SU-DHL-6 (cell line): Measurements from ENCODE around the gene FFAR1.

ENCODE experiments used
- H2AFZ ChIP-seq: fragments of 200-600 bp; sonication (generic); 2 replicates; pipeline ENCODE4 v1.6.1; 2014; ENCODE audit warnings: low read depth, mild to moderate bottlenecking, moderate library complexity, mixed read lengths, antibody characterized with exemption, low read length; ENCODE audit not compliant: severe bottlenecking
- H3F3A ChIP-seq: fragments of 200-600 bp; shearing (Covaris generic); 2 replicates; pipeline ENCODE4 v1.6.0; 2016; ENCODE audit warnings: antibody characterized with exemption, mild to moderate bottlenecking; ENCODE audit not compliant: insufficient read depth
- H3K27ac ChIP-seq: fragments of 200-600 bp; sonication (generic); 2 replicates; pipeline ENCODE4 v1.5.1; 2016; ENCODE audit warnings: low read depth, mild to moderate bottlenecking, low read length, moderate library complexity, mixed read lengths
- H3K27me3 ChIP-seq: fragments of 200-600 bp; sonication (generic), shearing (Covaris generic); 2 replicates; pipeline ENCODE4 v1.6.0; 2014; ENCODE audit warnings: mild to moderate bottlenecking, low read length
- H3K36me3 ChIP-seq: fragments of 200-600 bp; sonication (generic); 2 replicates; pipeline ENCODE4 v1.6.1; 2014; ENCODE audit warnings: mild to moderate bottlenecking, low read length, mixed read lengths
- H3K4me2 ChIP-seq: fragments of 300-600, 200-600 bp; shearing (Covaris generic), sonication (generic); 2 replicates; pipeline ENCODE4 v1.6.0; 2014; ENCODE audit warnings: low read length, low read depth, mild to moderate bottlenecking; ENCODE audit not compliant: poor library complexity, severe bottlenecking
- H3K4me3 ChIP-seq: fragments of 200-600 bp; sonication (generic); 2 replicates; pipeline ENCODE4 v1.5.1; 2014; ENCODE audit warnings: antibody characterized with exemption, low read length, mild to moderate bottlenecking, mixed read lengths; ENCODE audit not compliant: insufficient read depth, poor library complexity, severe bottlenecking
- H3K79me2 ChIP-seq: fragments of 200-600 bp; sonication (generic); 2 replicates; pipeline ENCODE4 v1.6.1; 2014; ENCODE audit warnings: mild to moderate bottlenecking, low read length, moderate library complexity; ENCODE audit not compliant: insufficient read depth
- H3K9ac ChIP-seq: fragments of 200-600 bp; sonication (generic); 2 replicates; pipeline ENCODE4 v1.7.0; 2014; ENCODE audit warnings: mild to moderate bottlenecking, low read length
- H3K9me2 ChIP-seq: fragments of 200-600 bp; sonication (generic); replicated peaks from 2 replicates; pipeline ENCODE4 v1.6.1; 2014; ENCODE audit warnings: low read length; ENCODE audit not compliant: insufficient read depth
- H3K9me3 ChIP-seq: fragments of 200-600 bp; sonication (generic); 2 replicates; pipeline ENCODE4 v1.6.1; 2014; ENCODE audit warnings: low read length, mixed read lengths; ENCODE audit not compliant: insufficient read depth
- H4K20me1 ChIP-seq: fragments of 200-600 bp; sonication (generic); 2 replicates; pipeline ENCODE4 v1.6.1; 2014; ENCODE audit warnings: low read depth, mild to moderate bottlenecking, antibody characterized with exemption, low read length, moderate library complexity, mixed read lengths
- EZH2phosphoT487 ChIP-seq: fragments of 200-600 bp; sonication (generic), shearing (Covaris generic); conservative IDR thresholded peaks from 2 replicates; pipeline ENCODE4 v1.6.1; 2018; ENCODE audit warnings: mild to moderate bottlenecking, antibody characterized with exemption, low read length, moderate library complexity, mixed read lengths
- TF ChIP-seq, protein P1 (sequence below): fragments of 200-600 bp; sonication (generic); IDR thresholded peaks from one replicate; pipeline ENCODE4 v1.5.1; 2017; ENCODE audit warnings: antibody characterized with exemption, mild to moderate bottlenecking, low read length, moderate library complexity; ENCODE audit not compliant: insufficient read depth, poor library complexity, severe bottlenecking

FFAR1 gene

GRCh38 chr19:35348911-35349611 lies 1.4 kb downstream of the FFAR1 start:
- Histone ChIP-seq H3F3A (peaks cover 41% of the 10 kb centered on the region), H3K27me3 (no peaks in the 10 kb centered on the region), H3K4me2 (no peak overlapping the region), H3K9me3 (no peaks in the 10 kb centered on the region), H2AFZ (no peak overlapping the region), H3K27ac (peak overlapping the region; percentile 23; the same call in 1 of the 2 replicates), H4K20me1 (no peaks in the 10 kb centered on the region), H3K9ac (no peak overlapping the region), H3K36me3 (peaks cover 11% of the 10 kb centered on the region), H3K4me3 (no peak overlapping the region), H3K79me2 (no peaks in the 10 kb centered on the region), H3K9me2 (no peaks in the 10 kb centered on the region)
- TF ChIP-seq, protein P1, sequence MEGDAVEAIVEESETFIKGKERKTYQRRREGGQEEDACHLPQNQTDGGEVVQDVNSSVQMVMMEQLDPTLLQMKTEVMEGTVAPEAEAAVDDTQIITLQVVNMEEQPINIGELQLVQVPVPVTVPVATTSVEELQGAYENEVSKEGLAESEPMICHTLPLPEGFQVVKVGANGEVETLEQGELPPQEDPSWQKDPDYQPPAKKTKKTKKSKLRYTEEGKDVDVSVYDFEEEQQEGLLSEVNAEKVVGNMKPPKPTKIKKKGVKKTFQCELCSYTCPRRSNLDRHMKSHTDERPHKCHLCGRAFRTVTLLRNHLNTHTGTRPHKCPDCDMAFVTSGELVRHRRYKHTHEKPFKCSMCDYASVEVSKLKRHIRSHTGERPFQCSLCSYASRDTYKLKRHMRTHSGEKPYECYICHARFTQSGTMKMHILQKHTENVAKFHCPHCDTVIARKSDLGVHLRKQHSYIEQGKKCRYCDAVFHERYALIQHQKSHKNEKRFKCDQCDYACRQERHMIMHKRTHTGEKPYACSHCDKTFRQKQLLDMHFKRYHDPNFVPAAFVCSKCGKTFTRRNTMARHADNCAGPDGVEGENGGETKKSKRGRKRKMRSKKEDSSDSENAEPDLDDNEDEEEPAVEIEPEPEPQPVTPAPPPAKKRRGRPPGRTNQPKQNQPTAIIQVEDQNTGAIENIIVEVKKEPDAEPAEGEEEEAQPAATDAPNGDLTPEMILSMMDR: no peak
- no peak for TF ChIP-seq EZH2phosphoT487

DNA sequence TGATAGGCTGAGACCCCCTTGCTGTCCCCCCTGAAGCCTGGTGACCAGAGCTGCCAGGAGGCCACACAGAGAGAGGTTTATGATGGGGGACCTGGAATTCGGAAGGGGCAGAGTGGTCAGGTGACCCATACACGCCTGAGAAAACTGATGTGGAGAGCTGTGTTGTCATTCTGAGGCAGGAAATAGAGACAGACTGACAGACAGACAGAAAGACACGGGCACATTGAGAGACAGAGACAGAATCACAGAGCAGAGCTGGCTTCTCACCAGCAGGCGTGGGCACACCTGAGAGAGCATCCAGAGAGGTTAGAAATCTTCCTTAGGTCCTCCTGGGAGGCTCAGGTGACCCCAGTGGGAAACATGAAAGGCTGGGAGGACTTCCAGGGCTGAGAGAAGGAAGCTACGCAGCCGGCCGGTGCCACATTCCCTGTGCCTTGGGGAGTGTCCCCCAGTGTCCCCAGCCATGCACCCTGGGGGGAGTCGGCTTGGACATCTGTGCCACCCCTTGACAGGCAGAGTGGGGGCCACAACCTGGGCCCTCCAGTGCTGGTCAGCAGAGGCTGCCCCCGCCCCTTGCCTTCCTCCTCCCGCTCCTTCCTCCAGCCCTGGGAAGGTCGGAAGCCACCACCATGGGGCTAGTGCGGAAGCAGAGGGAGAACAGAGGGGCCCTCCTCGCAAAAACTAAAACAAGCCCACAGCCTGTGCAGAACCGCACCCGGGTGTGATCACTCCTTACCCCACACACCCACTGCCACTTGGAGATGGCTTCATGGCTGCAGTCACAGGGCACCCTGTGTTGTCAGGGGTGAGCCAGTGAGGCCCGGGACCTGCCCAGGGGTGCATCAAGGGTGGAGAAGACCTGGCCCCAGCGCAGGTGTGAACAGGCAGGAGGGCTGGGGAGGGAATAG lies 2.2 kb downstream of the FFAR1 start:
- no peaks in the 10 kb centered on the region for H3K9me3 ChIP-seq
- TF ChIP-seq, protein P1: no peak
- TF ChIP-seq EZH2phosphoT487: no peak
- peaks cover 41% of the 10 kb centered on the region for H3F3A ChIP-seq
- no peak overlapping the region for H3K4me2 ChIP-seq
- no peaks in the 10 kb centered on the region for H3K79me2 ChIP-seq
- no peak overlapping the region for H2AFZ ChIP-seq
- no peak overlapping the region for H3K4me3 ChIP-seq
- H3K27ac ChIP-seq: no peak overlapping the region
- H3K27me3 ChIP-seq: no peaks in the 10 kb centered on the region
- H3K9ac ChIP-seq: no peak overlapping the region
- H3K36me3 ChIP-seq: peaks cover 11% of the 10 kb centered on the region
- H4K20me1 ChIP-seq: no peaks in the 10 kb centered on the region
- H3K9me2 ChIP-seq: no peaks in the 10 kb centered on the region

DNA sequence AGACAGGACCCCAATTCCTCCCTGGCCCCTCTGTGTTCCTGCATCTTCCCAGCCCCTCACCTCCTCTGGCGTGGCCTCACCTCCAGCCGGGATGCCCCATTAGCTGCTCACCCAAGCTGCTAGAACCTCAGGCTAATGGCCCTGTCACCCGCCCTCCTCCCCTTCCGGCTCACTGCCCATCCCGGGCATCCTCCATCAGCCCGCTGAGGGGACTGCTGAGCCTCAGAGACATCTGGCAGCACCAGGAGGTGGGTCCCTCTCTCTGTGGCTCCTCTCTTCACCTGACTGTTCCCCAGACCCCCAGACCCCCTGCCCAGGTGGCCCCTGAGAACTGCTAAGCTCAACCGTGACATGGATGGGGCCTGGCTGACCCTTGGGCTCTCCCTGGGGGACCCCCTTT lies 2.9 kb downstream of the FFAR1 start:
- Histone ChIP-seq H3K27ac (no peak overlapping the region), H3F3A (peaks cover 41% of the 10 kb centered on the region), H3K9me3 (no peaks in the 10 kb centered on the region), H2AFZ (no peak overlapping the region), H3K79me2 (no peaks in the 10 kb centered on the region), H3K4me3 (no peak overlapping the region), H3K9ac (no peak overlapping the region), H3K4me2 (no peak overlapping the region), H3K36me3 (peaks cover 11% of the 10 kb centered on the region), H3K9me2 (no peaks in the 10 kb centered on the region), H3K27me3 (no peaks in the 10 kb centered on the region), H4K20me1 (no peaks in the 10 kb centered on the region)
- no peak for TF ChIP-seq EZH2phosphoT487
- TF ChIP-seq, protein P1: no peak
